ENCODE measurements around the gene ABCA9.
A peak's percentile ranks its signal among the peaks of the same experiment; 100 is the strongest.
"Not testable (repeated sequence)": the region's sequence is repeated elsewhere in the genome, so short reads cannot be mapped to it uniquely, and the experiment has no call there.

The ABCA9 gene

DNA sequence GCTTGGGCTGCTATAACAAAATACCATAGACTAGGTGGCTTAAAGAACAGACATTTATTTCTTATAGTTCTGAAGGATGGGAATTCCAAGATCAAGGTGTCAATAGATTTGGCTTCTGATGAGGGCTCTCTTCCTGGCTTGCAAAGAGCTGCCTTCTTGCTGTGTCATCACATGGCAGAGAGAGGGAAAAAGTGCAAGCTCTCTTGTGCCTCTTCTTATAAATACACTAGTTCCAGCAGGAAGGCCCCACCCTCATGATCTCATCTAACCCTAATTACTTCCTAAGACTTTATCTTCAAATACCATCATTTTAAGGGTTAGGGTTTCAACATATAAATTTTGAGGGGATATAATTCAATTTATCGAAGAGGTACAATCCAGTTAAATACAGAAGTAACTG is 30.6 kb downstream of the ABCA9 start:
- TF ChIP-seq, protein P1, sequence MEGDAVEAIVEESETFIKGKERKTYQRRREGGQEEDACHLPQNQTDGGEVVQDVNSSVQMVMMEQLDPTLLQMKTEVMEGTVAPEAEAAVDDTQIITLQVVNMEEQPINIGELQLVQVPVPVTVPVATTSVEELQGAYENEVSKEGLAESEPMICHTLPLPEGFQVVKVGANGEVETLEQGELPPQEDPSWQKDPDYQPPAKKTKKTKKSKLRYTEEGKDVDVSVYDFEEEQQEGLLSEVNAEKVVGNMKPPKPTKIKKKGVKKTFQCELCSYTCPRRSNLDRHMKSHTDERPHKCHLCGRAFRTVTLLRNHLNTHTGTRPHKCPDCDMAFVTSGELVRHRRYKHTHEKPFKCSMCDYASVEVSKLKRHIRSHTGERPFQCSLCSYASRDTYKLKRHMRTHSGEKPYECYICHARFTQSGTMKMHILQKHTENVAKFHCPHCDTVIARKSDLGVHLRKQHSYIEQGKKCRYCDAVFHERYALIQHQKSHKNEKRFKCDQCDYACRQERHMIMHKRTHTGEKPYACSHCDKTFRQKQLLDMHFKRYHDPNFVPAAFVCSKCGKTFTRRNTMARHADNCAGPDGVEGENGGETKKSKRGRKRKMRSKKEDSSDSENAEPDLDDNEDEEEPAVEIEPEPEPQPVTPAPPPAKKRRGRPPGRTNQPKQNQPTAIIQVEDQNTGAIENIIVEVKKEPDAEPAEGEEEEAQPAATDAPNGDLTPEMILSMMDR (IDR thresholded peaks at IDR 0.05; ENCODE audit: insufficient read depth, low read depth, low read length, missing control alignments), result no peak
- no peak overlapping the region for H3K4me3 ChIP-seq (ENCODE audit: low read length)
- peak; percentile 19 for DNase-seq (ENCODE audit: low read depth)

DNA sequence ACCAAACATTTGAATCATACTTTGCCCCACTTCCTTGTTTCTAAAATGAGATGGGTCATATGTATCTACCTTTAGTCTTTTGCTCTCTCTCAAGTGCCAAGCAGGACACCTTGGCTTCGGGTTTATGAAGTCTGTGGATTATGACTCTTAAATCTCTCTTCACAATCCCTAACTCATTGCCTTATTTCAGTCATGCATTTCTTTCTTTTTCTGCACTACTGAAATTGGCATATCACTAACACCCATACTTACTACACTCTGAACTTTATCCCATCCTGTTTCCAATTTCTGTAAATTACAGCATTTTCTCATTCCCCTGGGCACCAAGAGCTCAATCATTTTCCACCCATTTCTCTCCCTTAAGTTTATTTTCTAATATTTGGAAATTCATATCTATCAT is 42.0 kb downstream of the ABCA9 start:
- TF ChIP-seq, protein P1 (IDR thresholded peaks at IDR 0.05; ENCODE audit: insufficient read depth, low read depth, low read length, missing control alignments), result no peak
- no peak for DNase-seq (ENCODE audit: low read depth)
- no peak overlapping the region for H3K4me3 ChIP-seq (ENCODE audit: low read length)

DNA sequence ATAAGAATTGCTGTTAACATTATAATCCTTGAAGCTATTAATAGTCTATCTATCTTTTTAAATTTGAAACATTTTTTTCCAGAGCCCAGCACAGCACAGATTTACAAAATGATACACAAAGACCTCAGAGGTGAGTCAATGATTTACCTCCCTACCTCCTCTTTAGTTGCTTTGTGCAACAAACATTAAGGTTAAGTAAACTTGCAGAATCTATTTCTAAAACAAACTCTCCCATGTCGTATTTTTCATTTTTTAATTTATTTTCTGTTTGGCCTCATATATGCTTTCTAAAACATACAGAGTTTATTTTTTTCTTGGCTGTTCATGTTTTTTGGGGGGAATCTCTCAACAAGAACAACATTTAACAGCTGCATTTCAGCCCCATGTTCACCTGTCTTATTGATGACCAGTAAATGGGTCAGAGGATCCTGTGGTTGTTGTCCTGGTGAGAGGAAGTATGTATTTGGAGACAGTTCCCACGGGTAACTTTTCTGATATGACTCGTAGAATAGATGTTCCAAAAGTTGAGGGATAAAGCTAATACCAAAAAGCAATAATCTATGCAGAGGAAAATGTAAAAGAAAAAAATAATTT is 42.6 kb downstream of the ABCA9 start:
- no peak for DNase-seq (ENCODE audit: low read depth)
- TF ChIP-seq, protein P1 (IDR thresholded peaks at IDR 0.05; ENCODE audit: insufficient read depth, low read depth, low read length, missing control alignments), result no peak
- no peak overlapping the region for H3K4me3 ChIP-seq (ENCODE audit: low read length)

DNA sequence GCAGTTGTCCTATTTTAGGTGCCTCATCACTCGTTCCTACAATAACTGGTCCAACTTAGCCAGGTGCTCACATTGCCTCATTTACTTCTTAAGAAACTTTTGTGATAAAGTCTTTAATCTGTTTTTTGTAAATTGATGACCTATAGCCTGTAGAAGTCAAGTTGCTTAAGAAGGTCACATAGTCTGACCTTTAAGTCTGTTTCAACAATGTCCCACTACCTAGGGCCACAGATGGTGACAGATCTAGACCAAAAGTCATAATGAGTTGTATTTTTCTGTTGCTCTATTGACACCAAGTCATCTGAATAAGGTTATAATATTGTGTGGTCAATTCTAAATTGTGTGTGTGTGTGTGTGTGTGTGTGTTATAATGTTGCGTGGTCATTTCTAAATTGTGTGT is 45.1 kb downstream of the ABCA9 start:
- DNase-seq (ENCODE audit: low read depth), result no peak
- TF ChIP-seq, protein P1 (IDR thresholded peaks at IDR 0.05; ENCODE audit: insufficient read depth, low read depth, low read length, missing control alignments), result no peak
- no peak overlapping the region for H3K4me3 ChIP-seq (ENCODE audit: low read length)

DNA sequence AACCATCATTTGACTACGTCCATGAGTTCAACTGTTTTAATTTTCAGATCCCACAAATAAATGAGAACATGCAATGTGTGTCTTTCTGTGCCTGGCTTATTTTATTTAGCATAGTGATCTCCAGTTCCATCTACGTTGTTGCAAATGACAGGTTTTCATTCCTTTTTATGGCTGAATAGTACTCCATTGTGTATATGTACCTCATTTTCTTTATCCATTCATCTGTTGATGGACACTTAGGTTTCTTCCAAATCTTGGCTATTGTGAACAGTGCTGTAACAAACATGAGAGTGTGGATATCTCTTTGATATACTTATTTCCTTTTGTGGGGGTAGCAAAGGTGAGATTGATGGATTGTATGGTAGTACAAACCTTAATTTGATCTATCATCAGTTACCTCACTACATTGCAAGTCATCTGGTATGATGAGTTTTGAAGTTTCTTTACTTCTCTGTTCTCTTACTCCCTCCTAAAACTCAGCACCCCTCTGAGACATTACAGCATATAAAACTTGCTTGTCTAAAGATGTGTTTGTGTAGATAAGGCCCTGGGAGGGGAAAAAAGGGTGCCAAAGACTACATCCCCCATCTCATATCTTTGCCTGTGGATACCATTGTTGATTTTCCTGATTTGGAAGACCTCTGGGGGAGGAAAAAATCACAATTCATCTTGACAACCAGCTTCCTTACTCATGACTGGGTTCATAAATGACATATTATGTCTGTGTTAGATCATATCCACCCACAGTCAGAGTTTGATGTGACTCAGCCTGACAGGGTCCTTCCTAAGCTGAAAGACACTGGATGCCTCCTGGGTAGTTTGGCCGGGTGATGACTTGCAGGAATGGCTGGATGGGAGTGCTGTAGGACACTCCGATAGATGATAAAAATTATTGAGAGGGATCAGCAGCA is 47.6 kb downstream of the ABCA9 start:
- DNase-seq (ENCODE audit: low read depth), result peak; percentile 56
- no peak overlapping the region for H3K4me3 ChIP-seq (ENCODE audit: low read length)
- TF ChIP-seq, protein P1 (IDR thresholded peaks at IDR 0.05; ENCODE audit: insufficient read depth, low read depth, low read length, missing control alignments), result no peak

DNA sequence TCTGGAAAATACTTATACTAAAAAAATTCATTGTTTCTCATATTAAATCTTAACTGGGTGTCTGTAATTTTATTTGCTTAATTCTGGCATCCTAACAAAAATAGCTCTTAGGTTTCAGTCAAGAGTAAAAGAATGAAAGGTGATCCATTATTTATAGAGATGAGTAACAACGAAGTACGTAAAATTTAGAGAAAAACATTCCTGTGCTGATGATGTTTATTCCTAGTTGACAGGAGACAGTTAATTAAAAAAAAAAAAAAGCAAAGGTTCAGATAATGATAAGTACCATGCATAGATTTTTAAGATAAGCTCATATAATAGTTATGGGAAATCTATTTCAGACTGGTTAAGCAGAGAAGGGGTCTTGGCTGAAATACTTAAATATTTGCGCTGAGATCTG is 50.8 kb downstream of the ABCA9 start:
- DNase-seq (ENCODE audit: low read depth), result no peak
- H3K4me3 ChIP-seq (ENCODE audit: low read length), result no peak overlapping the region
- TF ChIP-seq, protein P1 (IDR thresholded peaks at IDR 0.05; ENCODE audit: insufficient read depth, low read depth, low read length, missing control alignments), result no peak

DNA sequence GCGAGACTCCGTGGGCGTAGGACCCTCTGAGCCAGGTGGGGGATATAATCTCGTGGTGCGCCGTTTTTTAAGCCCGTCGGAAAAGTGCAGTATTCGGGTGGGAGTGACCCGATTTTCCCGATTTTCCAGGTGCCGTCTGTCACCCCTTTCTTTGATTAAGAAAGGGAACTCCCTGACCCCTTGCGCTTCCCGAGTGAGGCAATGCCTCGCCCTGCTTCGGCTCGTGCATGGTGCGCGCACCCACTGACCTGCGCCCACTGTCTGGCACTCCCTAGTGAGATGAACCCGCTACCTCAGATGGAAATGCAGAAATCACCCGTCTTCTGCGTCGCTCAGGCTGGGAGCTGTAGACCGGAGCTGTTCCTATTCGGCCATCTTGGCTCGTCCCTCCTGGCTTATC is 56.0 kb downstream of the ABCA9 start:
- not testable (repeated sequence) for H3K4me3 ChIP-seq (ENCODE audit: low read length); DNase-seq (ENCODE audit: low read depth)

DNA sequence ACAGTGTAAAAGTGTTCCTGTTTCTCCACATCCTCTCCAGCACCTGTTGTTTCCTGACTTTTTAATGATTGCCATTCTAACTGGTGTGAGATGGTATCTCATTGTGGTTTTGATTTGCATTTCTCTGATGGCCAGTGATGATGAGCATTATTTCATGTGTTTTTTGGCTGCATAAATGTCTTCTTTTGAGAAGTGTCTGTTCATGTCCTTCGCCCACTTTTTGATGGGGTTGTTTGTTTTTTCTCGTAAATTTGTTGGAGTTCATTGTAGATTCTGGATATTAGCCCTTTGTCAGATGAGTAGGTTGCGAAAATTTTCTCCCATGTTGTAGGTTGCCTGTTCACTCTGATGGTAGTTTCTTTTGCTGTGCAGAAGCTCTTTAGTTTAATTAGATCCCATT is 61.0 kb downstream of the ABCA9 start:
- not testable (repeated sequence) for H3K4me3 ChIP-seq (ENCODE audit: low read length); DNase-seq (ENCODE audit: low read depth)

All from epithelial cell of esophagus (primary cell).